Glomerular visceral epithelial cell (primary cell): Measurements from ENCODE around the gene TMEM272.

ENCODE experiments used
- DNase-seq: peaks from one replicate; pipeline ENCODE4 v3.0.0-alpha.2; 2016; ENCODE audit errors: extremely low spot score

Gene TMEM272

GRCh38 chr13:51849145-51850101 lies 4.4 kb upstream of the TMEM272 start:
- DNase-seq, result no peak

GRCh38 chr13:51848674-51849073 lies 3.7 kb upstream of the TMEM272 start:
- no peak for DNase-seq

- DNase-seq, result no peak
Measured at GRCh38 chr13:51846756-51847155, 1.8 kb upstream of the TMEM272 start.

GRCh38 chr13:51845574-51846318 lies 769 bp upstream of the TMEM272 start:
- no peak for DNase-seq

GRCh38 chr13:51843529-51843928 lies 1.4 kb downstream of the TMEM272 start:
- no peak for DNase-seq

- DNase-seq, result no peak
Measured at GRCh38 chr13:51841732-51842131, 3.2 kb downstream of the TMEM272 start.

GRCh38 chr13:51840917-51841316 lies 4.1 kb downstream of the TMEM272 start:
- DNase-seq, result no peak

GRCh38 chr13:51839711-51840540 lies 5.1 kb downstream of the TMEM272 start:
- DNase-seq, result no peak

GRCh38 chr13:51838240-51838846 lies 6.6 kb downstream of the TMEM272 start:
- DNase-seq, result peak; percentile 5

GRCh38 chr13:51837016-51837415 lies 8.0 kb downstream of the TMEM272 start:
- DNase-seq, result no peak

GRCh38 chr13:51834581-51835171 lies 10.3 kb downstream of the TMEM272 start:
- DNase-seq, result no peak

- no peak for DNase-seq
Measured at GRCh38 chr13:51833980-51834379, 11.0 kb downstream of the TMEM272 start.

- DNase-seq, result peak; percentile 15
Measured at GRCh38 chr13:51832471-51833152, 12.4 kb downstream of the TMEM272 start.

- DNase-seq, result no peak
Measured at GRCh38 chr13:51831519-51831918, 13.5 kb downstream of the TMEM272 start.

- DNase-seq, result no peak
Measured at GRCh38 chr13:51829568-51829899, 15.4 kb downstream of the TMEM272 start.

GRCh38 chr13:51828730-51829567 lies 16.0 kb downstream of the TMEM272 start:
- no peak for DNase-seq

GRCh38 chr13:51827254-51827653 lies 17.7 kb downstream of the TMEM272 start:
- DNase-seq, result no peak

GRCh38 chr13:51826606-51827005 lies 18.4 kb downstream of the TMEM272 start:
- no peak for DNase-seq

GRCh38 chr13:51825681-51826254 lies 19.2 kb downstream of the TMEM272 start:
- DNase-seq, result no peak
